NOMO-1 (cell line): ENCODE data around the gene LAMA2.

Experiments
- DNase-seq, 2 experiments: peaks; one replicate each; lab custom pipeline; 2025; ENCODE audit not compliant: unreplicated experiment in 2 of 2; lab: John Stamatoyannopoulos, UW

The LAMA2 gene

GRCh38 chr6:128903715-128904114 lies 20.8 kb downstream of the LAMA2 start:
- DNase-seq = no peak

- DNase-seq = no peak
These were observed 31.1 kb downstream of the LAMA2 start for GRCh38 chr6:128914051-128914450.

GRCh38 chr6:128918886-128919285 lies 35.9 kb downstream of the LAMA2 start:
- no peak for DNase-seq

GRCh38 chr6:128919412-128920180 lies 36.7 kb downstream of the LAMA2 start:
- DNase-seq = no peak

- no peak for DNase-seq
These were observed 42.8 kb downstream of the LAMA2 start for GRCh38 chr6:128925765-128926164.

GRCh38 chr6:128929869-128930268 lies 46.9 kb downstream of the LAMA2 start:
- no peak for DNase-seq

GRCh38 chr6:128930321-128930720 lies 47.4 kb downstream of the LAMA2 start:
- no peak for DNase-seq

- no peak for DNase-seq
These were observed 49.1 kb downstream of the LAMA2 start for GRCh38 chr6:128932061-128932460.

- no peak for DNase-seq
These were observed 67.9 kb downstream of the LAMA2 start for GRCh38 chr6:128950864-128951263.

GRCh38 chr6:128952902-128953301 lies 70.0 kb downstream of the LAMA2 start:
- DNase-seq = no peak

- DNase-seq = no peak
These were observed 71.5 kb downstream of the LAMA2 start for GRCh38 chr6:128954308-128955043.

GRCh38 chr6:128963561-128963960 lies 80.6 kb downstream of the LAMA2 start:
- no peak for DNase-seq

GRCh38 chr6:128964233-128964755 lies 81.4 kb downstream of the LAMA2 start:
- no peak for DNase-seq

GRCh38 chr6:128964771-128965170 lies 81.8 kb downstream of the LAMA2 start:
- DNase-seq = no peak

GRCh38 chr6:128966934-128967333 lies 84.0 kb downstream of the LAMA2 start:
- DNase-seq = no peak

- DNase-seq = no peak
These were observed 96.1 kb downstream of the LAMA2 start for GRCh38 chr6:128979071-128979470.

- no peak for DNase-seq
These were observed 98.8 kb downstream of the LAMA2 start for GRCh38 chr6:128981716-128982115.

GRCh38 chr6:128990360-128990759 lies 107.4 kb downstream of the LAMA2 start:
- DNase-seq = no peak

- no peak for DNase-seq
These were observed 108.0 kb downstream of the LAMA2 start for GRCh38 chr6:128990915-128991314.

GRCh38 chr6:128993166-128993565 lies 110.2 kb downstream of the LAMA2 start:
- no peak for DNase-seq

GRCh38 chr6:128997880-128998279 lies 114.9 kb downstream of the LAMA2 start:
- DNase-seq = no peak
